HEK293T (cell line): Measurements from ENCODE around the gene DUSP22.

Experiments
- CTCF ChIA-PET: fragments of 350-600 bp; formaldehyde crosslinking; extraction: SDS; loops from one replicate; lab custom pipeline; 2021; ENCODE audit warnings: antibody characterized with exemption, inconsistent platforms; lab: Yijun Ruan, JAX
- POLR2A ChIA-PET: fragments of 350-600 bp; formaldehyde crosslinking; extraction: SDS; loops from one replicate; lab custom pipeline; 2020; ENCODE audit warnings: antibody characterized with exemption, inconsistent platforms; lab: Yijun Ruan, JAX
- DNase-seq: peaks from one replicate; pipeline ENCODE4 v3.0.0; 2012; ENCODE audit warnings: mixed read lengths; ENCODE audit errors: extremely low spot score
- ARNT ChIP-seq: fragments of 450-650 bp; IDR thresholded peaks from 2 replicates; pipeline ENCODE4 v1.6.1; 2017; ENCODE audit warnings: mild to moderate bottlenecking
- BHLHE40 ChIP-seq: fragments of 450-650 bp; IDR thresholded peaks from 2 replicates; pipeline ENCODE4 v1.6.1; 2016; ENCODE audit warnings: mild to moderate bottlenecking, moderate library complexity, borderline replicate concordance
- CTBP1 ChIP-seq: fragments of 450-650 bp; IDR thresholded peaks from 2 replicates; pipeline ENCODE4 v1.6.1; 2016; ENCODE audit warnings: borderline replicate concordance
- ELF4 ChIP-seq: fragments of 450-650 bp; IDR thresholded peaks from 2 replicates; pipeline ENCODE4 v1.6.1; 2017; ENCODE audit warnings: antibody characterized with exemption
- FOXA1 ChIP-seq: fragments of 450-650 bp; IDR thresholded peaks from 2 replicates; pipeline ENCODE4 v1.6.1; 2016; ENCODE audit warnings: mild to moderate bottlenecking
- FOXK2 ChIP-seq: fragments of 450-650 bp; IDR thresholded peaks from 2 replicates; pipeline ENCODE4 v1.6.1; 2016; ENCODE audit warnings: mild to moderate bottlenecking
- FOXM1 ChIP-seq: fragments of 450-650 bp; IDR thresholded peaks from 2 replicates; pipeline ENCODE4 v1.6.1; 2017; ENCODE audit warnings: mild to moderate bottlenecking, borderline replicate concordance
- HDGF ChIP-seq: fragments of 450-650 bp; IDR thresholded peaks from 2 replicates; pipeline ENCODE4 v1.6.1; 2017; ENCODE audit warnings: antibody characterized with exemption, borderline replicate concordance
- L3MBTL2 ChIP-seq: fragments of 450-650 bp; conservative IDR thresholded peaks from 2 replicates; pipeline ENCODE4 v1.6.1; 2016; ENCODE audit warnings: mild to moderate bottlenecking
- LEF1 ChIP-seq: fragments of 450-650 bp; IDR thresholded peaks from 2 replicates; pipeline ENCODE4 v1.6.1; 2017; ENCODE audit warnings: mild to moderate bottlenecking, borderline replicate concordance
- NFRKB ChIP-seq: fragments of 450-650 bp; IDR thresholded peaks from 2 replicates; pipeline ENCODE4 v1.6.1; 2016; ENCODE audit warnings: mild to moderate bottlenecking, moderate library complexity
- SP1 ChIP-seq: fragments of 450-650 bp; IDR thresholded peaks from 2 replicates; pipeline ENCODE4 v1.6.1; 2017
- SUZ12 ChIP-seq: fragments of 450-650 bp; IDR thresholded peaks from 2 replicates; pipeline ENCODE4 v1.6.1; 2016; ENCODE audit warnings: mild to moderate bottlenecking
- TARDBP ChIP-seq: fragments of 450-650 bp; IDR thresholded peaks from 2 replicates; pipeline ENCODE4 v1.6.1; 2016
- ZNF384 ChIP-seq: fragments of 450-650 bp; IDR thresholded peaks from 2 replicates; pipeline ENCODE4 v1.6.1; 2016
- TF ChIP-seq, protein P1 (sequence below): fragments of 450-650 bp; IDR thresholded peaks from 2 replicates; pipeline ENCODE4 v1.6.1; 2016

DUSP22 gene

DNA sequence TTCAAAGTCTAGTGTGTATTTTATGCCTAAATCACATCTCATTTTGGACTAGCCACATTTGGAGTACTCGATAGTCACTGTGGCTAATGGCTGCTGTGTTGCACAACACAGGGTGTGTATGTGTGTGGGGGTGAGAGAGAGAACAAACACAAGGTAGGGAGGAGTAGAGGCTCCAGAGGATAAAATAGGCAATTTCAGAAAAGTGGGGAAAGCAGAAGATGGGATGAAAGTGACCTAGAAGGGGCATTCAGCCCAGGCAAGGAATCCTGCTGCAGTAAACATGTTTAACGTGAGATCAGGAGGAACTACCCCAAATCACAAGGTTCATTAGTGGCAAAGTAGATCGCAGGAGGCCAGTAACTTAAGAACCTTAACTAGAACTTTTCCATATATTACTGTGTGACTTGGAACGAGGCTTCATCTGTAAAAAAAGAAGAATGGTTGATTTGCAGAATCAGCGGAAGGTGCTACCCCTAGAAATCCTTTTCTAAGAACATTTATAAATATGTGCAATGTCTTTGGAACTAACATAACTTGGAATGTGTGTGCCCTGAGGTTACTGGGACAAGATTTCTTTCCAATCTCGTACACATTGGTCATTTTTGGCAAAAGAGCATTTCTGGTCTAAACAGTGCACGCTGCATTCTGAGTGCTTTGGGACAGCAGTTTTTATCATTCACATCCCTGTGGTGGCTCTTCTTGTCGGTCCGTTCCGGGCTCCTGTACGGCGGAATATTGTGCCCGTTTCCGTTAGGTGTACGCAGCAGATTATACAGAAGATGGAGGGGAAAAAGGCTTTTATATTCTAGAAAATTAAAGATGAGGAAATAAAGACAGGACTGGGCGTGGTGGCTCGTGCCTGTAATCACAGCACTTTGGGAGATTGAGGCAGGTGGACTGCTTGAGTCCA, 2.6 kb downstream of the DUSP22 start:
- TF ChIP-seq ARNT = no peak
- TF ChIP-seq SUZ12 = no peak
- TF ChIP-seq FOXK2 = no peak
- no peak for TF ChIP-seq ZNF384
- TF ChIP-seq ELF4 = no peak
- no peak for TF ChIP-seq BHLHE40
- no peak for TF ChIP-seq HDGF
- TF ChIP-seq CTBP1 = no peak
- ChIA-PET POLR2A (no interaction called here), CTCF (no interaction called here)
- DNase-seq = no peak

DNA sequence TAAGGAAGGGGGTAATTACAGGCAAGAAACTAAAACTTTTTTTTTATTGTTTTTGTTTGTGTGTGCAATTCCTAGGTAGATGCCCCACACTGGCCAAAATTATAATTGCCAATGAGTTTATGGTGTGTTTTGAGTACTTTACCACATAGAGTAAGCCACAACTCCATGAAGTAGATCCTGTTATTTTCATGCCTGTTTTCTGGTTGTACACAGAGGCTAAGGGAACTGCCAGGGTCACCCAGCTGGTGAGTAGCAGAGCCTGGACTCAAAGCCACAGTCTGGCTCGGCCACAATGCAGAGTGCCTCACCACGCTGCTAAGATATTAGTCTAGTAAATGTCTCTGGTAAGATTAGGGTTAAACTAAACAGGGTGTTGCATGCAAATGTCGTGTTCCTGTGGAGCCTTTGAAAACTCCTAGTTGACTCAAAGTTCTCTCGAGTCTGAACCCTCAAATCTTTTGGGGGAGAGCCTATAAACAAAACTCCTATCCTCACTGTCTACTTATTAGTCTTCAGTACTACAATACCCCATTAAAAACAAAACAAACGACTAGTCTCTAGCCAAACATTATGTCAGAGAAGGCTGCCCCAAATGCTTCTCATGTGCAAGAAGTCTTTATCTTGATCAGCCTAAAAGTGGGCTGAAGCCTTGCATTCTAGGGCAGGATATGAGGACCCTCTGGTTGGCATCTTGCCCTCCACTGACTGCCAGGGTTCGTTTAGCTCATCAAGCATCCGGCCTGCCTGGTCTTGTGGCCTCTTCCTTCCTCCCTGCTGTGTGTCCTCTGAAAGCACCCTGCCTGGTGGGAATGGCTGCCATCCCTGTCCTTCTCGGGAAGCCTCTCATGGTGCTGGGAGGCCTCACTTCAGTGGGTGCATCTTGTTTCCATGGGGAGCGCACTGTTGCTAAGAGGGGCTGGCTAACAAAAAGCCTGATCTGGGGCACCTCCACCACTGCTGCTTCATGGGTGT, 4.2 kb downstream of the DUSP22 start:
- CTCF ChIA-PET = no interaction called here
- DNase-seq = no peak
- TF ChIP-seq SUZ12 (no peak), FOXM1 (no peak), ZNF384 (no peak), LEF1 (no peak), L3MBTL2 (no peak), CTBP1 (no peak)
- POLR2A ChIA-PET = interaction anchor here (0.7 kb wide), 1 partner anchor 1332 kb away, joined by 3 read pairs; no protein-coding TSS in a partner anchor

DNA sequence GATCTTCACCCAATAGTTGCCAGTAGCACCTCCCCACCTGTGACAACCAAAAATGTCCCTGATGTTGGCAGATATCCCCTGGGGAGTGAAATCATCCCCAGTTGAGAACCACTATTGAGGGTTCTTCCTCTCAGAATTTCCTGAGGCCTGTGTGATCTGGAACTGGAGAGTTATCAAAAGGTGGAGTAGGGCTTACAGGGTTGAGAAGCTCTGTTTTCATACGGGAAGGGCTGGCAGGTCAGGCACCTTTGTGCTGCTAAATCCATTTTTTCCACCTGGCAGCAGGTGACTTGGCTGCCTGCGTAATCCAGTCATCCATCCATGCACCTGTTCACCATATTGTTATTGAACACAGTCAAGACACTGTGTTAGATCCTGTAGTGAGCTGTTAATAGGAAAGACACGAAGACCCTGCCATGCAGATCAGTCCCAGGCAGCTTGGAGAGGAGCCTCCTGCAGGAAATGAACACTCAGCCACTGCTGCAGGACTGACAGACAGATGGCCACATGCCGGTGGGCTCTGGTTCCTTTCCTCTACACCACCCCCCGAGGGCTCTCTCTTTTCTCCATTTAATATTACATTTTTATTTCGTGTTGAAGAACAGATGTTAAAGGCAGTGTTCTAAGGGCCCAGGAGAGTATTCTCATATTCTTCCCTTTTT, 5.4 kb downstream of the DUSP22 start:
- CTCF ChIA-PET = no interaction called here
- no peak for TF ChIP-seq SP1
- no peak for TF ChIP-seq ZNF384
- no peak for TF ChIP-seq FOXK2
- no peak for TF ChIP-seq SUZ12
- TF ChIP-seq L3MBTL2 = no peak
- no peak for TF ChIP-seq LEF1
- TF ChIP-seq ARNT = no peak
- TF ChIP-seq CTBP1 = no peak
- TF ChIP-seq, protein P1, sequence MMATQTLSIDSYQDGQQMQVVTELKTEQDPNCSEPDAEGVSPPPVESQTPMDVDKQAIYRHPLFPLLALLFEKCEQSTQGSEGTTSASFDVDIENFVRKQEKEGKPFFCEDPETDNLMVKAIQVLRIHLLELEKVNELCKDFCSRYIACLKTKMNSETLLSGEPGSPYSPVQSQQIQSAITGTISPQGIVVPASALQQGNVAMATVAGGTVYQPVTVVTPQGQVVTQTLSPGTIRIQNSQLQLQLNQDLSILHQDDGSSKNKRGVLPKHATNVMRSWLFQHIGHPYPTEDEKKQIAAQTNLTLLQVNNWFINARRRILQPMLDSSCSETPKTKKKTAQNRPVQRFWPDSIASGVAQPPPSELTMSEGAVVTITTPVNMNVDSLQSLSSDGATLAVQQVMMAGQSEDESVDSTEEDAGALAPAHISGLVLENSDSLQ = no peak
- TF ChIP-seq BHLHE40 = no peak

DNA sequence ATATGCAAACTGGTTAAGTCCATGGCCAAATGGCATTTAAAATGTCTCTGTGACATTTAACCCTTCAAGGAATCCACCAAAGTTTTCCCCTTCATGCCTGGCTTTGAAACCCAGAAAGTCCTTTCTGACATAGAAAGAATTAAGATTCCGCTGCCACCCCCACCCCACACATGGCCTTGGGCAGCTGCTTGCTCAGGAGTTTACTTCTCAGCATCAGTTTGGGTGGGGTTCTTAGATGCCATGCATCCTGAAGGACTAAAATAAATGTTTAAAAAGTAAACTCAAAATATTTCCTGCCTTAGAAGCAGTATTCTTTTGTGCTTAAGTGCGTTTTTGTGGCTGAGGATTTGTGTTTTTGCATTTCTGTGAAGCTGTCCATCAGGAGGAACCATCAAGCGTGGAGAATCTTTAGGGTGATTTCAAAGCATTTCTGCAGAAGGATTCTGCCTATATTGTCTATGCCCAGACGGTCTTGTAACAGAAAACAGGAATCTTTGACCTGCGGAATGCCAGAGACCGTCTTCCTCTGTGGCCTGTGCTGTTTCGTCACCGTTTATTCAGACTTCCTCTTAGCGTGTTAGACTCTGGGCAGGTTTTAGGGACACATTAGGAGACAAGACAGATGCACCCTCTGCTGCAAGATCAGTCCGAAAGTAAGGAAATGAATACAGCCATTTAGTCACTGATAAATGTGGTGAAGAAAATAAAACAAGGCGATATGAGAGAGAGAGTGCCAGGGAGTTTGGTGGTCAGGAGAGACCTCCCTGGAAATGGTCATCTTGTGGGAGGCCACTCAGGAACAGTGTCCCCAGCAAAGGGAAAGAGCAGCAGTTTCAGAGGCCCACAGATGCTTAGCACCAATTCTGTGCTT, 6.2 kb downstream of the DUSP22 start:
- ChIA-PET POLR2A (no interaction called here), CTCF (no interaction called here)
- DNase-seq = no peak
- no peak for TF ChIP-seq BHLHE40
- TF ChIP-seq NFRKB = no peak
- no peak for TF ChIP-seq ELF4
- no peak for TF ChIP-seq SUZ12
- TF ChIP-seq TARDBP = no peak
- no peak for TF ChIP-seq HDGF
- TF ChIP-seq, protein P1 = no peak
- TF ChIP-seq CTBP1 = no peak
- no peak for TF ChIP-seq L3MBTL2
- no peak for TF ChIP-seq FOXM1
- no peak for TF ChIP-seq ZNF384
- no peak for TF ChIP-seq FOXK2
- TF ChIP-seq LEF1 = no peak
- no peak for TF ChIP-seq FOXA1
- TF ChIP-seq ARNT = no peak
- no peak for TF ChIP-seq SP1

More for the DNA sequence above, 5.4 kb downstream of the DUSP22 start:
- DNase-seq = no peak
- POLR2A ChIA-PET = no interaction called here

DNA sequence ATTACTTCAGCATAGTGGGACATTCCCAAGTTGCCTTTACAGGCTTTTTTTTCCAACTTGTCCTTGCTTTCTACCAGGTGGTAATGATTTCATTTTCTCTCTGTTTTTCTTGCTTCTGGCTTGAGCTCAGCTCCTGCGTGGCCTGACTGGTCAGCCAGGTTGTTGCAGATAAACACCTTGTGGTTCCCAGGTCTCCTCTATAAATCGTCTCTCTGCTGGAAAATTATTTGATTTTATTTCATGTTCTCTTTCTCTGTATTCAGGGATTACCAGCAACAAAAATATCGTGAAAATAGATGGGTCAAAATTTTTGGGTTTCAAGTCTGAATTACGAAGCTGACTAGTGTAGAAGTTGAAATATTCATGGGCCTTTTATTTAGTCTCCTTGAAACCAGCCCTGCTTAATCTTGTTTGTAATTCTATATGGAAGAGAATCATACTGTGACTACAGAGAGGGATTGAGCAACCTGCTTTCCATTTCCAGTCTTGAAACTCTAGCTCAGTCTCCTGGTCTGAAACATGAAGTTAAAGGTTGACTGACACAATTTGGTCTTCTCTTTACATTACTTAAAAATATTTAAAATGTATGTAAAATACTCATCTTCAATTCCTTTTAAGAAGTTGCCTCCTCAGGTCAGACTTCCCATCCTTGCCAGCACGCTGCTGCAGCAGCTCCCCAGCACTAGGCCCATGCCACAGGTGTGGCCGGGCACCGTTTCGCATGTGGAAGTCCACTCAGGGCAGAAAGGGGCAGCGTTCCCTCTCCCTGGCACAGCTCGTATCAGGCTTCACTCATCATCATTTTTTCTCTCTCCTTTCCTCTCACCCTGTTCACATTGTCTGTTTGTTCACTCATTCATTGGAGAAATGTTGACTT, 7.1 kb downstream of the DUSP22 start:
- DNase-seq = no peak
- TF ChIP-seq FOXM1 (no peak), ARNT (no peak), FOXA1 (no peak), LEF1 (no peak), CTBP1 (no peak), L3MBTL2 (no peak), SUZ12 (no peak), ELF4 (no peak), FOXK2 (no peak), NFRKB (no peak), HDGF (no peak), TARDBP (no peak), ZNF384 (no peak), SP1 (no peak), BHLHE40 (no peak)
- TF ChIP-seq, protein P1 = no peak
- ChIA-PET POLR2A (no interaction called here), CTCF (no interaction called here)
